GM23338 (cell line): Measurements from ENCODE around the gene MYO5B. TPM values are rescaled to one million over a fixed set of nuclear protein-coding genes. Genes with fewer than 3 reads are reported as not detected.

Source experiments
- ATAC-seq: fragments of 200-7000 bp; cut with Tn5 transposase; 3 replicates; pipeline ENCODE4 v1.9.1; 2020
- DNase-seq: peaks from one replicate; pipeline ENCODE4 v3.0.0-alpha.2; 2015; ENCODE audit warnings: low spot score
- H2AFZ ChIP-seq: fragments of 200-600 bp; sonication (generic); 2 replicates; pipeline ENCODE4 v1.8.0; 2016; ENCODE audit warnings: antibody characterized with exemption, mild to moderate bottlenecking, moderate library complexity
- H3F3A ChIP-seq: fragments of 200-600 bp; sonication (generic); replicated peaks from 2 replicates; pipeline ENCODE4 v1.8.0; 2017; ENCODE audit warnings: antibody characterized with exemption, mixed run types, low read depth
- H3K27ac ChIP-seq: fragments of 200-600 bp; sonication (generic); 2 replicates; pipeline ENCODE4 v1.6.1; 2016; ENCODE audit warnings: low read depth
- H3K27me3 ChIP-seq: fragments of 200-600 bp; sonication (generic); 2 replicates; pipeline ENCODE4 v1.8.0; 2016; ENCODE audit warnings: mild to moderate bottlenecking, mixed run types, moderate library complexity; ENCODE audit not compliant: insufficient read depth
- H3K36me3 ChIP-seq: fragments of 200-600 bp; sonication (generic); 2 replicates; pipeline ENCODE4 v1.8.0; 2016; ENCODE audit warnings: mild to moderate bottlenecking; ENCODE audit not compliant: insufficient read depth
- H3K4me1 ChIP-seq: fragments of 200-600 bp; sonication (generic); 2 replicates; pipeline ENCODE4 v1.8.0; 2016; ENCODE audit warnings: mild to moderate bottlenecking, moderate library complexity; ENCODE audit not compliant: insufficient read depth
- H3K4me2 ChIP-seq: fragments of 200-600 bp; sonication (generic); 2 replicates; pipeline ENCODE4 v1.7.1; 2017; ENCODE audit warnings: mixed run types
- H3K4me3 ChIP-seq: fragments of 200-600 bp; sonication (generic); 2 replicates; pipeline ENCODE4 v1.6.1; 2016; ENCODE audit warnings: mixed run types
- H3K79me2 ChIP-seq: fragments of 200-600 bp; sonication (generic); replicated peaks from 2 replicates; pipeline ENCODE4 v1.8.0; 2017; ENCODE audit warnings: mild to moderate bottlenecking; ENCODE audit not compliant: insufficient read depth
- H3K9me2 ChIP-seq: fragments of 200-600 bp; sonication (generic); 2 replicates; pipeline ENCODE4 v1.8.0; 2017; ENCODE audit not compliant: insufficient read depth
- H4K20me1 ChIP-seq: fragments of 200-600 bp; sonication (generic); replicated peaks from 2 replicates; pipeline ENCODE4 v1.8.0; 2017; ENCODE audit warnings: mild to moderate bottlenecking; ENCODE audit not compliant: insufficient read depth
- H3K27ac Mint-ChIP-seq: 2 replicates; pipeline ENCODE4 v1.8.0; 2020; ENCODE audit warnings: inconsistent platforms, mild to moderate bottlenecking, moderate library complexity, mixed read lengths
- H3K27me3 Mint-ChIP-seq: 3 replicates; pipeline ENCODE4 v1.8.0; 2022; ENCODE audit warnings: low read depth, mild to moderate bottlenecking, moderate library complexity, mixed read lengths, inconsistent platforms; ENCODE audit not compliant: insufficient read depth, poor library complexity
- H3K36me3 Mint-ChIP-seq: 3 replicates; pipeline ENCODE4 v1.8.0; 2021; ENCODE audit warnings: low read depth, mild to moderate bottlenecking, inconsistent platforms, moderate library complexity, mixed read lengths
- H3K4me1 Mint-ChIP-seq: 3 replicates; pipeline ENCODE4 v1.8.0; 2020; ENCODE audit warnings: mild to moderate bottlenecking, inconsistent platforms, mixed read lengths
- H3K4me3 Mint-ChIP-seq: 3 replicates; pipeline ENCODE4 v1.8.0; 2021; ENCODE audit warnings: moderate library complexity, mild to moderate bottlenecking, inconsistent platforms, mixed read lengths
- H3K9me3 Mint-ChIP-seq: 3 replicates; pipeline ENCODE4 v1.8.0; 2020; ENCODE audit warnings: moderate library complexity, mild to moderate bottlenecking, inconsistent platforms, mixed read lengths
- CREB1 ChIP-seq: fragments of 250-450 bp; sonication (Bioruptor Pico); IDR thresholded peaks from 2 replicates; pipeline ENCODE4 v1.5.0; 2020; ENCODE audit warnings: low read depth, mild to moderate bottlenecking, moderate library complexity
- CTCF ChIP-seq, 2 experiments: fragments of 200-600 bp in 1 of 2; sonication (generic) in 1 of 2; conservative IDR thresholded peaks; 2 replicates each; pipeline versions ENCODE4 v1.5.1 to v1.6.1; 2016 to 2017; ENCODE audit warnings: antibody characterized with exemption in 2 of 2, low read depth in 2 of 2, mild to moderate bottlenecking in 2 of 2, moderate library complexity in 1 of 2
- ETS1 ChIP-seq: IDR thresholded peaks from 2 replicates; pipeline ENCODE4 v1.6.1; 2016; ENCODE audit warnings: antibody characterized with exemption
- EZH2 ChIP-seq: fragments of 200-600 bp; sonication (generic); IDR thresholded peaks from one replicate; pipeline ENCODE4 v1.8.0; 2017; ENCODE audit warnings: antibody characterized with exemption, mild to moderate bottlenecking, low read depth; ENCODE audit not compliant: unreplicated experiment
- JUNB ChIP-seq: IDR thresholded peaks from one replicate; pipeline ENCODE4 v1.6.1; 2016; ENCODE audit warnings: antibody characterized with exemption; ENCODE audit not compliant: unreplicated experiment
- NANOG ChIP-seq: IDR thresholded peaks from 2 replicates; pipeline ENCODE4 v1.6.1; 2016; ENCODE audit warnings: antibody characterized with exemption, borderline replicate concordance
- POLR2AphosphoS5 ChIP-seq: IDR thresholded peaks from 2 replicates; pipeline ENCODE4 v1.6.1; 2016; ENCODE audit warnings: antibody characterized with exemption, low read depth
- STAT1 ChIP-seq: IDR thresholded peaks from one replicate; pipeline ENCODE4 v1.6.1; 2016; ENCODE audit warnings: antibody characterized with exemption; ENCODE audit not compliant: unreplicated experiment
- ZNF114 ChIP-seq: fragments of 250-450 bp; sonication (Bioruptor Pico); IDR thresholded peaks from 2 replicates; pipeline ENCODE4 v1.5.0; 2020; ENCODE audit warnings: mild to moderate bottlenecking, moderate library complexity
- ZNF331 ChIP-seq: fragments of 250-450 bp; sonication (Bioruptor Pico); IDR thresholded peaks from 2 replicates; pipeline ENCODE4 v1.5.0; 2020; ENCODE audit warnings: low read depth, mild to moderate bottlenecking, moderate library complexity
- ZNF462 ChIP-seq: fragments of 250-450 bp; sonication (Bioruptor Pico); IDR thresholded peaks from 2 replicates; pipeline ENCODE4 v1.5.0; 2020; ENCODE audit warnings: mild to moderate bottlenecking, moderate library complexity
- polyA plus RNA-seq: library from polyadenylated mRNA; unstranded; fragments of >200 nt; fragmentation: Nextera tagmentation; extraction: Ambion mirVana; gene quantifications from 2 replicates; pipeline ENCODE4 v1.2.1, GENCODE V29; 2016
- total RNA-seq: library from RNA; depleted of rRNA; stranded (reverse); fragments of >200 nt; shearing (Covaris generic); gene quantifications from 2 replicates; pipeline ENCODE4 v1.2.3, GENCODE V29; 2014

MYO5B gene
- total and polyA plus RNA-seq, 2 experiments from 2014 or later, result 3.2 to 19.1 TPM

GRCh38 chr18:50008306-50008705 lies 186.6 kb downstream of the MYO5B start (continued):
- TF ChIP-seq POLR2AphosphoS5, result no peak
- TF ChIP-seq ETS1, result no peak
- TF ChIP-seq ZNF331 (CRISPR knock-in tag), result no peak
- TF ChIP-seq ZNF462 (CRISPR knock-in tag), result no peak
- TF ChIP-seq EZH2, result no peak
- TF ChIP-seq STAT1, result no peak
- TF ChIP-seq NANOG, result no peak
- TF ChIP-seq ZNF114, result no peak

- ATAC-seq (no peak), DNase-seq (no peak)
- Mint-ChIP-seq H3K27ac (no peak overlapping the region), H3K4me1 (peaks cover 16% of the 10 kb centered on the region), H3K27me3 (peaks cover 11% of the 10 kb centered on the region), H3K4me3 (no peak overlapping the region), H3K9me3 (no peaks in the 10 kb centered on the region; the same call in 2 of the 3 replicates), H3K36me3 (no peaks in the 10 kb centered on the region)
- Histone ChIP-seq H3K27me3 (no peaks in the 10 kb centered on the region), H3K79me2 (no peaks in the 10 kb centered on the region), H4K20me1 (no peaks in the 10 kb centered on the region), H2AFZ (no peak overlapping the region), H3K36me3 (no peaks in the 10 kb centered on the region), H3K4me2 (no peak overlapping the region; the same call in 1 of the 2 replicates), H3K9me2 (no peaks in the 10 kb centered on the region), H3K27ac (no peak overlapping the region), H3K4me3 (no peak overlapping the region), H3F3A (no peaks in the 10 kb centered on the region), H3K4me1 (peaks cover 5% of the 10 kb centered on the region; the same call in 1 of the 2 replicates)
- TF ChIP-seq ETS1 (no peak), ZNF114 (no peak), POLR2AphosphoS5 (no peak), CTCF (conservative IDR thresholded peaks at IDR 0.05; ENCODE audit: low read depth in 2 of 2) (no peak), CREB1 (CRISPR knock-in tag) (no peak), ZNF331 (CRISPR knock-in tag) (no peak), EZH2 (no peak), JUNB (no peak)
These were observed 188.4 kb downstream of the MYO5B start for GRCh38 chr18:50006470-50007046.
